CD4-positive, alpha-beta T cell treated with Interleukin-6 for 4 hours (primary cell): ENCODE measurements around the gene EFR3B.

Source experiments
- DNase-seq: peaks from one replicate; pipeline ENCODE4 v3.0.0-alpha.2; 2020; ENCODE audit warnings: mixed read lengths

EFR3B gene

GRCh38 chr2:25035537-25036220, 6.2 kb upstream of the EFR3B start:
- DNase-seq, result no peak

GRCh38 chr2:25036221-25036559, 5.7 kb upstream of the EFR3B start:
- no peak for DNase-seq

GRCh38 chr2:25039126-25039525, 2.8 kb upstream of the EFR3B start:
- DNase-seq, result no peak

GRCh38 chr2:25041307-25041927, 459 bp upstream of the EFR3B start:
- DNase-seq, result peak; percentile 35

- peak; percentile 8 for DNase-seq
Measured at GRCh38 chr2:25042321-25043240, 705 bp downstream of the EFR3B start.

GRCh38 chr2:25043241-25043867, 1.5 kb downstream of the EFR3B start:
- DNase-seq, result peak; percentile 56

- no peak for DNase-seq
Measured at GRCh38 chr2:25044011-25044410, 2.1 kb downstream of the EFR3B start.

GRCh38 chr2:25044990-25045389, 3.1 kb downstream of the EFR3B start:
- no peak for DNase-seq

GRCh38 chr2:25049422-25049821, 7.5 kb downstream of the EFR3B start:
- no peak for DNase-seq

- no peak for DNase-seq
Measured at GRCh38 chr2:25050128-25050527, 8.3 kb downstream of the EFR3B start.

- no peak for DNase-seq
Measured at GRCh38 chr2:25053041-25053440, 11.2 kb downstream of the EFR3B start.

- no peak for DNase-seq
Measured at GRCh38 chr2:25054720-25055119, 12.8 kb downstream of the EFR3B start.

- no peak for DNase-seq
Measured at GRCh38 chr2:25055376-25055920, 13.6 kb downstream of the EFR3B start.

GRCh38 chr2:25056098-25056821, 14.4 kb downstream of the EFR3B start:
- DNase-seq, result no peak

- DNase-seq, result no peak
Measured at GRCh38 chr2:25062511-25062917, 20.6 kb downstream of the EFR3B start.

GRCh38 chr2:25063876-25064660, 22.2 kb downstream of the EFR3B start:
- DNase-seq, result no peak

- no peak for DNase-seq
Measured at GRCh38 chr2:25065768-25066167, 23.9 kb downstream of the EFR3B start.

- DNase-seq, result no peak
Measured at GRCh38 chr2:25066455-25066854, 24.6 kb downstream of the EFR3B start.

GRCh38 chr2:25068217-25068616, 26.3 kb downstream of the EFR3B start:
- no peak for DNase-seq

GRCh38 chr2:25071966-25072365, 30.1 kb downstream of the EFR3B start:
- no peak for DNase-seq

GRCh38 chr2:25072606-25073005, 30.7 kb downstream of the EFR3B start:
- DNase-seq, result no peak
